Dedifferentiated amniotic fluid mesenchymal stem cell (primary cell): Measurements from ENCODE around the gene PRMT7.

ENCODE experiments used
- DNase-seq: peaks from one replicate; pipeline ENCODE4 v3.0.0-alpha.2; 2016; ENCODE audit errors: extremely low spot score

PRMT7 gene

DNA sequence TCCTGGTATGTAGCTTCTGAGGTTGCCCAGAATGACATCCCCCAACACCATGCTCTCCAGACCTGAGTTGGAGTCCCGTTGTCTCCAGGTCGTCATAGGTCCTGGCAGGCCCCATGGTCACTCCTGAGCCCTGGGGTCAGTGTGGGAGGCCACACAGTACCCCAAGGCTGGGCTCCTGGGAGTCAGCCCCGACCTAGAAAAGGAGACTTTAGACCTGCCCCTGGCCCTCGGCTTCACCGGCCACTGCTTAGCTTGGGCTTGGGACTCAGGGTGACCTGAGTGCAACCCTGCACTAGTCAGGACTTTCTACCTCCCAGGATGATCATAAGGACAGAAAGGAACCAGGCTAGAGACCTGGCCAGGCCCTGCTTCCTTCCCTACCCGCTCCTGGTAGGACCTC is 65.8 kb downstream of the PRMT7 start:
- no peak for DNase-seq

DNA sequence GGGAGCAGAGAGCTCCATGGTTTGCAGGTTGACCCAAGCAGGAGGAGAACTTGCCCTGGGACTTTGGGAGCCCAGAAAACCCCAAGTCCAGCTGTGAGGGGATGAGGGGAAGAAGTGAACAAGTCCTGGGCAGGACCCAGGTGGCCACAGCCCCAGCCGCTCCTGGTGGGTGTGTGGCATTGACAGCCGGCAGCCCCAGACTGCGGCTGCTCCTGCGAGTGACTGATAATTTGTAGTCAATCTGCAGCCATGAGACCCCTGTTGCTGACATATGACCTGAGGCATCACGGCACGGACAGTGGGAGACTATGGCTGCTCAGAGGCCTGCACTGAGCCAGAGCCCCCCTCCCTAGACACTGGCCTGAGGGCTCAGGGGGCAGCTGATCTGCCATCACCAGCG is 66.4 kb downstream of the PRMT7 start:
- no peak for DNase-seq

DNA sequence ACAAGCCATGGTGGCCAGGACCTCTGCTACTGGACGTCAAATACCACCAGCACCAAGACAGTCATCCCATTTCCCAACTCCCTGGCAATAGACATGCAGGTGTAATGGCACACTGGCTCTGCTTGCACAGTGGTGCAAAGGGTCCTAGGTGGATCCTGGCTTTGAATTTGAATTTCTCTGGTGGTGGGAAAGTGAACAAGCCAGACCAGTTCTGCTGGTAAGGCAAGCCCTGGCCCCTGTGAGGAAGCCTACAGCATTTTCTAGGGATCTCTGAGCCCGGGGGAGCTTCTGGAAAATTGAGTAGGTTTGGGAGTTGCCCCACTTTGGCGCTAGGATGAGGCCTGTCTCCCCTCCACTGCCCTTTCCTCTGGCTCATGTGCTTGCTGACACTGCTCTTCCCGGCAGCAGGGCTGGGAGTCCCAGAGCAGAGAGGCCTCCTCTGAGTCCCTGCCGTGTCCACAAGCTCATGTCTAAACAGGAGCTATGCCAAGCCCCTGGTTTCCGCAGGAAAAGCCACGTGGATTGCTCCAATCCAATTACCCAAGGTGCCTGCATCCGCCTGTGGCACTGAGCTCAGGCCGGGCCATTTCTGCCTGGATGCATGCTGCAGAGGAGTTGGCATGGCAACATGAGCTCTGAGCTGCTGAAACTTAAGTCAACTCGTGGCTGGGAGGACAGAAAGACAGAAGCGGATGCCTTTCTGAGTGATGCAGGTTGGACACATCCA is 67.0 kb downstream of the PRMT7 start:
- DNase-seq = no peak

DNA sequence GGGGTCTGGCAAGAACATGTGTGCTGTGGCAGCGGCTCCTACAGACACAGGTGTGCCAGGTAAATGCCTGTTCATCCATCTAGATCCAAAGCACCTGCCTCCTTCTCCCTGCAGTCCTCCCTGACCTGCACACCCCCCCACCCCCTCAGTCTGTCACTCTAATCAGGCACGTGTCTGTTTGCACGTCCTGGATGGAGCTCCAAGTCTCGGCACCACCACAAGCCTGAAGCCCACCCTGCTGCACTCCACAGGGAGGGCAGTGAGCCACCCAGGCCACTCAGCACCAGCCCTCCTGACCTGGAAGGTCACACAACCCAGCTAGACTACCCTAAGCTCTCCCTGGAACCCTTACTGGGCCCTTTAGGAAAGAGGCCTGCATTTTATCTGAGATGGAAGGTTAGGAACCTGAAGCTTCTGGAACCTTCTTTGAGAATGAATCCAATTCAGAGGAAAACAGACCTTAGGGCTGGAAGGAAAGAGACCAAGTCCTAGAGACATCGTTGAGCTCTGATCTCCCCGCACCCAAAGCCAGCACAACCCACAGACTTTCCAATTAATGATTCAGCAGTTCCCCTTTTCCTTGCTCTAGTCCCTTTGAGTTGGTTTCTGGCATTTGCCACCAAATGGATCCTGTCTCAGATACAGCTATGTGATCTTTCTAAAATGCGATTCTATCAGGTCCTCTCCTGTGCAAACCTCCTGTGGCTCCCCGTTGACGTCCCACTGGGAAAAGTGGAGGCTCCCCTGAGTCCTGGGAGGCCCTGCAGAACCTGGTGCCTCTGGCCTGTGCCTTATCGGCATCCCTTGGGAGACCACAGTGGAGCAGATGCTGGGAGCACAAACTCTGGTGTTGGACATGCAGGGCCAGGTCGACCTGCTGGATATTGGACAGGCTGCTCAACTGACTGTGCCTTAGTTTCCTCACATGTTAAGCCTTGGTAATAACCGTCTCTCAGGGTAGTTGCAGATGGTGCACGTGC is 67.9 kb downstream of the PRMT7 start:
- no peak for DNase-seq

DNA sequence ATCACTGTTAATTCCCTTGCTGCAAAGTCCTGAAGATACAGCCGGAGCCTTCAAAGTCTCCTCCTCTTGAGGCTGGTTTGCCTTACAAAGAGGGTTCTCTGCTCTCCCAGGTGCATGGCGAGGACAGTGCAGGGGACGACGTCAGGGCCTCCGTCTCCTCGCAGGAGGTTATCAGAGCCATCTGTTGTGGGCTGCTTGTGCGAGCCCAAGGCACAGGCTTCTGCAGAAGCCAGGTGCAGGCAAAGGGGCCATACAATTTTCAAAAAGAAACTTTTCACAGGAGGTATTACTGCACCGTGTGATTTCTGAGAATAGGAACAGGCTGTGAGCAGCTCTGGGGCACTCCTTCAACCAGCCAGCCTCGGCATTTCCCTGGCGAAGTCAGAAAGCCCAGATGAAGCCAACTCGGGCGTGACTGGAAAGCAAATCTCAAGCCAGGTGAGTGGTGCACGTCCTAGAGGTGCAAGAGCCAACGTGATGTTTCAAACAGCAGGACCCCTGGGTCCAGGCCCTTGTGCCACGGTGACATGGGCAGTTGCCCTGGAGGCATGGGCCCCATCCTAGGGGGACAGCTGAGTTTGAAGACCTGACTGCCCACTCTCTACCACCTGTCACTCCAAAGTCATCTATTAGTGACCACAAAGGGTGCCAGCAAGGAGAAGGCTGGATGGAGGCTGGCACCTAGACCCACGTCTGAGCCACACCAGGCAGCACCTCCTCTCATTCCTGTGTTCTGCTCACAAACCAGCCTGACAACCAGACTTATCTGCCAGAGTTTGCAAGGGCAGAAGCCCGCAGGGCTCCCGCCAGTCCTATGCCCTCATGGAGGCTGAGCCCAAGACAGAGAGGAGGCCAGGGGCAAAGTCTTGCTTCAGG is 68.9 kb downstream of the PRMT7 start:
- DNase-seq = no peak

DNA sequence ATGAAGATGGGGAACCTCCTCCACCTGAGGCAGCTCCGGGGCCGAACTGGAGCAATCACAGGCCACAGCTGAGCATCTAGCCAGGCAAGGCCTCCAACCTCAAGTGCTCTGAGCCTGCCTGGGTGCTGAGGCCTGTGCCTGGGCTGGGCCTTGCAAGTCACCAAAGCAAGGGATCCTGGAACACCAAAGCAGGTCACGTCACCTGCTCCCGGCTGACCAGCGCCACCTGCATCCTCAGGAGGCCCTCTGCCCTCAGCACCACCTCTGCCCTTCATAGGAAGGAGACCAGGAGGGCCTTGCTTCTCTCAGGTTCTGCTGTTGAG is 69.5 kb downstream of the PRMT7 start:
- DNase-seq = no peak

DNA sequence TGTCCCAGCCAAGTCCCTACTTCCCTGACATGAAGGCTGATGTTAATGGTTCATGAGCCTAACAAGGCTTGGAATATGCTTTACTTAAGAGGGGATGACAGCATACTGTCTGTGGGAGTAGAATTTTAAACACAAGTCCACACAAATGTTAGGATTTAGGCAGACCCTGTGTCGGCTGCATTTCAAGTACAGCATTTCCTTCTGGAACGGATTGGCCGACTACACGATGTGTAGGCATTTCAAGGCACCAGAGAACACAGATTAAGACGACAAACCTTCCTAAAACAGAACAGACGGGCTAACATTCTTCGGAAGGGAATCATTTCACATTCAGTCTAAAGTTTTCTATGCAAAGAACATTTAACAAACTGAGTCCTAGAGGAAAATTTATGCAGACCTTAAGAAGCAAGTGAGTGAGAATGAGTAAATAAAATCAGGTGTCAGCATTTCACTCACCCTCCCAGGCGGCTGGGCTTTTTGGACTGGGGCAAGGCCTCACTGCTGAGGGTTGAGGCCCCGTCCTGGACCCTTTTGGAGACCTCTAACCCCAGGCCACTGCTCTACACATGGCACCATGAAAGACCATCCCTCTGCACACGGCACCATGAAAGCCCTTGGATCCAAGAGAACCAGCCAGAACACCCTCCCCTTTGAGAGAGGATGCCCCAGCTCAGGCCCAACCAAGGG is 70.0 kb downstream of the PRMT7 start:
- DNase-seq = no peak

DNA sequence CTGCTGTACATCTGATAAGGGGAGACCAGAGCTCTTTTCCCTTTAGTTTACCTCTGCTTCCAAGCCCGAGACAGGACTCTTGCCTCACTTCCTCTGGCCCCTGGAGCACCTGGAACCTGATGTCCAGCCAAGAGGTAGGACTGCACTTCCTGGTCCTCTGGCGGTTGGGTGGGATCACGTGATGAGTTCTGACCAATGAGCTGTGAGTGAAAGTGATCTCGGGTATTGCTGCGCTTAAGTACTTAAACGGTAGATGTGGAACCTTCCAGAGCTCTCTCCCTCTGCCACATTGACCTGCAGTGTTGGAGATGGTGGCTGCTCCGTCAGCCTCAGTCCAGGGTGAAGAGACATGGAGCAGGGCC is 70.5 kb downstream of the PRMT7 start:
- no peak for DNase-seq

DNA sequence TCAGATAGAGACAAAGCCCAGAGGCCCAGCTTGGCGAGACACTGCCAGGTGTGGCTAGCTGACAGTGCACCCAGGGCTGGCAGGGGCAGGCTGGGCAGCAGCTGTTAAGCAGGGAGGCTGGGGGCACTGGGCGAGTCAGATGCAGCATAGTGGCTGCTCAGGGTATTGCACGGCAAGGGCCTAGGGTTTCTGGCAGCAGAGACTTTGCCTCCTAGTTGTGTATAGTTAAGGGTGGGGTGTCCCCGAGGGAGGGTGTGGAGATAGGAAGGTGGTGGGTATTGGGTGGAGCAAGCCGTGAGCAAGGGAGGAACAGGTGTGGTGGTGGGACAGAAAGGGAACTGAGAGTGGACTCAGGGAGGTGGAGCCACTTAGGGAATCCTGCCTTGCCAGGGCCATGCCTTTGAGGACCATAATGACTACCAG is 71.5 kb downstream of the PRMT7 start:
- no peak for DNase-seq

DNA sequence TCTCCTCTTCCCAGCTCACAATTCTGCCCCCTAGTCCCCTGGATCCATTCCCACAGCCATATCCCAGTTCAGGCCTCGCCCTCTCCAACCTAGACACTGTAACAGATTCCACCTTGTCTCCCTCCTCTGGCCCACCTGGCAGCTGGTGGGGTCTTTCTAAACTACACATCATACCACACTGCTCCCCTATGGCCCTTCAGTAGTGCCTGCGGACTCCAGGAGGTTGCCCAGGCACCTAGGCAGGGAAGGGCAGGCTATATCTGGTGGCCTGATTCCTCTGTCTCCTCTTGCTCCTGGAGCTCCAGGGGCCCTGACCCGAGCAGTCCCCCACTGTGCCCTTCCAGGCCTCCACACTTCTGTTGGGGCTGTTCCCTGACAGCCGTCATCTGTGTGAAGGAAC is 73.0 kb downstream of the PRMT7 start:
- no peak for DNase-seq

DNA sequence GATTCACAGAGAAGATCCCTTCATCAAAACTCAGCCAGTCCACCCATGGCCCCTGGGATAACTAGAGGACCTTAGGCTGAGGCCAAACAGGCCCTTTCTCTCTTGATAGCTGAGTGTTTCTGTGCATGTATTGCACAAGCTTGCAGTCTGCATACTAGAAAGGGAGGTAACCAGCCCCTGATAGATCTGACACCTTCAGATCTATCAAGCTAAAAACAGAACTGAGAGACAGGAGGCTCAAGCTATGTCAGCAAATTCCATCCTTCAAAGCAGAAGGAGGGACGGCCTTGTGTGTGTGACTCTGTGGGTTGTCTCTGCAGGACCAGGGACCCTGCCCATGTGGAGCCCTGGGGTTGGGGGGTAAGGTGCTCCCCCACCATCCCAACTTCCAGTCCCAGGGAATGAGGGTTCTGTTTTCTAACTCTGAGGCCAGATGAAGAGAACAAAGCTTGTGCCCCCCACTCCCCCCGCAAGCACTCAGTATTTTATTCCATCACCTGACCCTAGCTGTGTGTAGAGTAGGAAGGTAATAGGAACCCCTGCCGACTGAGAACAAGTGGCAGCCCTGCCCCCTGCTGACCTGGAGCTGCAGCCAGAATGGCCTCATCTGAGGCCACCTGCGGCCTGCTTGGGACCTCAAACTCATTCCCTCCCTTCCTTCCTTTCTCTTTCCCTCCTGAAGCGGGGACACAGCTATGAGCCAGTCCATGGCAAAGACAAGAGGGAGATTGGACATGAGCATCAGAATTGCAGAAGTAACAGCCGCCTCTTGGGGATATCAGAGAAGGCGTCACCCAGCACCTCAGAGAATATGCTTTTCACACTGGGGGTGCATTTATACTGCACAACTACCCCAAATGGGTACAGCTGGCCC is 73.7 kb downstream of the PRMT7 start:
- no peak for DNase-seq

DNA sequence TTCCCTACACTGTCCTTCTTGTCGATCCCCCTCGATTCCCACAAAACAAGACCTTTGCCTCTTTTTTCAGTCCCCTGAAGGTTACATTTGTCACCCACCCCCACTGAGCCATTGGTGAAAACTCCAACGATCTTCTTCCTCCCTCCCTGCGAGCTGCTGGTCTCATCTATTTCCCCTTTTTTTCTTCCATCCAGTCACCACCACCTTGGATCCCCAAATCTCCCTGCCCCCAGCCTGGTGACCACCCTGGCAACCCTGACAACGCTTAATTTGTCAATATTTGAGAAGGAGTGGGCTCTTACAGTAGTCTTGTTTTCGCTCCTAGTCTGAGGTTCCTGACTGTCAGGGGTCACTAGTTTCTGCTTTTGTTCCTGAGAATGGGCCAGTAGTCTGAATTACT is 74.6 kb downstream of the PRMT7 start:
- DNase-seq = no peak

DNA sequence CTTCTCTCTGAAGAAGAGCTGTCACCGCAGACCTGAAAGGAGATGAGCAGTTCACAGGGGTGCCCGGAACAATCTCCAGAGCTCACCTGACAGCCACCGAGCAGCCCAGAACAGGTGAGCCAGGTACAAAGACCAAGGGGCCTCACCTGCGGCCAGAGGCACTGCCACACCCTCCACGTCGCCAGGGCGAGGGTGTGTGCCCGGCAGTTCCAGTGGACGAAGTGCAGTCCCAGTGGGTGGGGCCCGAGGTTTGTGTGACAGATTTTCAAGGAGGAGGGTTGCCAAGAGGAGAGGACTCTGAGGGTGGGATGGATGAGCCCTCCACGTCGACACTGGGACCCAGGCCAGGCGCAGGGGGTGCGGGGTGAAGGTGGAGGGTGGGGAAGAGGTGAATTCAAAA is 75.8 kb downstream of the PRMT7 start:
- DNase-seq = no peak

DNA sequence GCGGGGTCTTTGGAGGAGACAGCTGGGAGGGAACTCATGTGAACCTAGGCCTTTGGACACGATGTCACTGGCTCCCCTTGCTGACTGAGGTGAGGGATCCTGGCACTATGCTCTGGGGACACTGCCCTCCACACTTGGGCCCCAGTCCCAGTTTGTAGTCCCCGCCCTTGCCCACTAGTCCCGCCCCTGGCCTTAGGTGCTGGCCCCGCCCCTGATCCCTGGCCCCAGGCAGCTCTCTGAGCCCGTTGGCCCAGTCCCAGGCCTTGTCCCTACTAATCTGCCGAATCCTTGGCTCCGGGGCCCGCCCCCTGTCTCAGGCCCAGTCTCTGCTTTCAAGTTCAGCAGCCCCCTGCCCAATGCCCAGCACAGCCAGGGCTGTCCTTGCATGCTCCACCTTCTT is 76.5 kb downstream of the PRMT7 start:
- DNase-seq = no peak

DNA sequence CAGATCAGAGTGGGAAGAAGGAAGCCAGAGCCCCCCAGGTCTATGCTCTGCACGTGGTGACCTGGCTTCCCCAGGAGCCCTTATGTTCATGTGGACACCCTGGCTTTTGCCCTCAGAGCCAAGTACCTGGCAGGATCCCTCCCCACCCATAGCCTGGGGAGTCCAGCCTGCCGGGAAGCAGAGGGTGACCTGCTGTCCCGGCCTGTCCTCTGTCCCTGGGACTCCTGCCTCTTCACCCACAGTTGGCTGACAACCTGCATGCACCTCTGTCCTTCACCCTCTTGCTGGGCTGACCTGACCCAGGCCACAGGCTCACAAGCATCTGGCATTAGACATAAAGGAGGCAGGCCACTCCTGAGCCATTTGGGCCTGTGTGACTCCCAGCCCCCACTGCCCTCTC is 77.3 kb downstream of the PRMT7 start:
- DNase-seq = no peak

DNA sequence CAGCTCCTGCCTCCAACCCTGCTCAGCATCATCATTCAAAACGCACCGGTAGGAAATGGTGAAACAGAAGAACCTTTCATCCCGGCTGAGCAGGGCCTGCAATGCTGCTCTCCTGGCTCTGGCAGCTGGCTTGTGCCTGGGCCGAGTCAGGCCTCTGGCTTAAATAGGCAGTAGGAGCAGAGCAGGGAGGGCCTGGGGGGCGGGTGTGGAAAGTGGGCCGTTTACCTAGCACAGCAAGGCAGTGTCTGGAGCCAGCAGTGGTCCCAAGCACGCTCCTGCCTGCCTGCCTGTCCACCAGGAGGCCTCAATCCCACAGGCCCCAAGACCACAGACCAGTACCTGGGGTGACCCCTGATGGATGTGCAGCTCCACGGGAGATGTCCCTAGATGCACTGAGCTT is 78.2 kb downstream of the PRMT7 start:
- DNase-seq = no peak

DNA sequence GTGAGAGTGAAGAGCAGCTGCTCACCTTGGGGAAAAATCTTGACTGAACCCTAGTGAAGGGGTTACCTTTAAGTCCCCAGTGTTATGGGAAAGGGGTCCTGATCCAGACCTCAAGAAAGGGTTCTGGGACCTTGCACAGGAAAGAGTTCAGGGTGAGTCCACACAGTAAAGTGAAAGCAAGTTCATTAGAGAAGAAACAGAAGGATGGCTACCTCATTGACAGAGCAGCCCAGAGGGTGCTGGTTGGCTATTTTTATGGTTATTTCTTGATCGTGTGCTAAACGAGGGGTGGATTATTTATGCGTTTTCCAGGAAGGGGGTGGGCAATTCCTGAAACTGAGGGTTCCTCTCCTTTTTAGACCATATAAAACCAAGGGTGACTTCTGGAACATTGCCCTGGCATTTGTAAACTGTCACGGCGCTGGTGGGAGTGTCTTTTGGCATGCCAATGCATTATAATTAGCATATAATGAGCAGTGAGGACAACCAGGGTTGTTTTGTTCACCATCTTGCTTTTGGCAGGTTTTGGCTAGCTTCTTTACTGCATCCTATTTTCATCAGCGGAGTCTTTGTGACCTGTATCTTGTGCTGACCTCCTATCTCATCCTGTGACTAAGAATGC is 79.0 kb downstream of the PRMT7 start:
- DNase-seq = no peak

DNA sequence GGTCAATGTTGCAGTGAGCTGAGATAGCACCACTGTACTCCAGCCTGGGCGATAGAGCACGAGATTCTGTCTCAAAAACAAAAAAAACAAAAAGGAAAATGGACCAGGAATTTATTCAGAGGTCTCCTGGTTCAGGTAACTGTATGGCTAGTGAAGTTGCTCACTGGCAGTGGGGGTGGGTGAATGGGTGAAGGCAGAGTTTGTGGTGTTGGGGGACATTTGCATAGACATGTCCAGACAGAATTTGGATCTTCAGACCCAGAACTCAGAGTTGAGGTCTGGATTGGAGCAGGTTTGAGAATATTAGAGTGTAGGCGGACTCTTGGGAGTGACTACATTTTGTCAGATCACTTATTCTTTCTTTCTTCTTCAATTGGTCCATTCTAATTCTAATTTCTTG is 82.5 kb downstream of the PRMT7 start:
- DNase-seq = no peak

DNA sequence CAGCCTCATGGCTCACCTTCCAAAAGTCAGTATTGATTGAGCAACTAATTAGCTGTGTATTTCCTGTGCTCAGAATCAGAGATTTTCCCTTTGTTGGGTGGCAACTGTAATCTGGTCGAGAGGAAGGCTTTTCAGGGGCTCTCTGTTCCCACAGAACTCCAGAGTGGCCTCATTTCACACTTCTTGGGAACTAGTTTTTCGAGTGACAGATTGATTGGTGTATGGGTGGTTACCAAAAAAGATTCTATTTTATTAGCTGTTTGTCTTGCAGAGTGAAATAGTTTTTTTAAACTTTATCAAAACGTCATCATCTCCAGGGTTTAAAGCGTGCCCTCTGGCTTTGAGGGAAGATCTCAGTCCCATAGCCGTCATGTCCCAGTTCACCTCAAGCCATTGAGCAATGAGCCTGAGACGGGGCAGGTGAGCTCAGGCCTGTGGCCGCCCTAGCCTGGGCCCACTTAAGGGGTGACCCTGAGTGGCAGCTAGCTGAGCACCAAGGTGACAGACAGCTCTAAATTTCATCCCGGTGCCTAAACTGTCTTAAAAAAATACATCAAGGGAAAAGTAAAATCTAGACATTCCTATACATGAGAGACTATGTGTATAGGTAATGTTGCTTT is 84.5 kb downstream of the PRMT7 start:
- no peak for DNase-seq

DNA sequence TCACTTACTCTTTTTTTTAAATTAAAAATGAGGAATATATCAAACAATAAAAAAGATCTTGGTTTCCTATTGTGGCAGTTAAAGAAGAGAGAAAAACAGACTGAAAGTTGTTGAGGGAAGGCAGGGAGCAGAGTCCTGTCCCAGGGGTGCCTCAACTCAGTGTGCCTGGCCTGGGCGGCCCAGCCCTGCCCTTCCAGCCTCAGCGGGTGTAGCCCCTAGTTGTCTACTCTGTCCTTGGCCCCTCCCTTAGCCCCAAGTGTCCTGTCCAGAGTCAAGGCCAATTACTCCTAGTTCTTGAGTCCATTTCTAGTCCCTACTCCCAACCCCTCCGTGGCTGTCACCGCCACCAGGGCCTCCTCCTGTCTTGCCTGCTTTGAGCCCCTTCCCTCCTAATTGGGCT is 85.0 kb downstream of the PRMT7 start:
- DNase-seq = no peak
